OCI-LY1 (cell line): ENCODE results near the gene MLPH.

ENCODE experiments used
- H2AFZ ChIP-seq: fragments of 200-600 bp; sonication (generic), shearing (Covaris generic); 2 replicates; pipeline ENCODE4 v1.6.0; 2014; ENCODE audit warnings: antibody characterized with exemption, mild to moderate bottlenecking, low read length
- H3F3A ChIP-seq: fragments of 200-600 bp; sonication (generic), shearing (Covaris generic); 2 replicates; pipeline ENCODE4 v1.6.0; 2014; ENCODE audit warnings: mild to moderate bottlenecking, antibody characterized with exemption, low read length, moderate library complexity; ENCODE audit not compliant: insufficient read depth
- H3K27ac ChIP-seq: fragments of 200-600 bp; sonication (generic); 2 replicates; pipeline ENCODE4 v1.5.1; 2014; ENCODE audit warnings: low read length, mixed run types, mild to moderate bottlenecking, low read depth; ENCODE audit not compliant: poor library complexity, severe bottlenecking
- H3K27me3 ChIP-seq: fragments of 200-600 bp; sonication (generic); 2 replicates; pipeline ENCODE4 v1.6.0; 2014; ENCODE audit warnings: antibody characterized with exemption, mild to moderate bottlenecking, low read length, moderate library complexity; ENCODE audit not compliant: insufficient read depth
- H3K36me3 ChIP-seq: fragments of 200-600 bp; sonication (generic); 2 replicates; pipeline ENCODE4 v1.6.1; 2014; ENCODE audit warnings: mild to moderate bottlenecking, antibody characterized with exemption, low read length, moderate library complexity, mixed read lengths; ENCODE audit not compliant: insufficient read depth
- H3K4me1 ChIP-seq: fragments of 200-600 bp; sonication (generic); 2 replicates; pipeline ENCODE4 v1.5.1; 2014; ENCODE audit warnings: mild to moderate bottlenecking, low read length, moderate library complexity; ENCODE audit not compliant: insufficient read depth, severe bottlenecking
- H3K4me2 ChIP-seq: fragments of 200-600 bp; sonication (generic), shearing (Covaris generic); 2 replicates; pipeline ENCODE4 v1.6.1; 2014; ENCODE audit warnings: low read length
- H3K4me3 ChIP-seq: fragments of 200-600 bp; sonication (generic); 2 replicates; pipeline ENCODE4 v1.5.1; 2014; ENCODE audit warnings: low read length, low read depth, mild to moderate bottlenecking, mixed read lengths; ENCODE audit not compliant: poor library complexity, severe bottlenecking
- H3K79me2 ChIP-seq: fragments of 200-600 bp; shearing (Covaris generic); 2 replicates; pipeline ENCODE4 v1.6.1; 2016; ENCODE audit warnings: mixed run types, low read length, mixed read lengths; ENCODE audit not compliant: insufficient read depth
- H3K9ac ChIP-seq: fragments of 200-600 bp; sonication (generic), shearing (Covaris generic); 2 replicates; pipeline ENCODE4 v1.6.1; 2014; ENCODE audit warnings: mild to moderate bottlenecking, low read length, mixed read lengths
- H3K9me2 ChIP-seq: fragments of 200-600 bp; sonication (generic), shearing (Covaris generic); 2 replicates; pipeline ENCODE4 v1.6.1; 2014; ENCODE audit warnings: low read depth, mild to moderate bottlenecking, low read length, mixed read lengths
- H3K9me3 ChIP-seq: fragments of 200-600 bp; shearing (Covaris generic); 2 replicates; pipeline ENCODE4 v1.6.1; 2014; ENCODE audit warnings: low read length, mixed read lengths
- H4K20me1 ChIP-seq: fragments of 200-600 bp; sonication (generic), shearing (Covaris generic); 2 replicates; pipeline ENCODE4 v1.6.0; 2016; ENCODE audit warnings: mild to moderate bottlenecking, low read length; ENCODE audit not compliant: insufficient read depth
- EZH2 ChIP-seq: fragments of 200-600 bp; sonication (generic), shearing (Covaris generic); IDR thresholded peaks from 2 replicates; pipeline ENCODE4 v1.8.0; 2017; ENCODE audit warnings: borderline replicate concordance, mixed run types, mild to moderate bottlenecking, antibody characterized with exemption, low read length, moderate library complexity, mixed read lengths
- TF ChIP-seq, protein P1 (sequence below): fragments of 200-600 bp; sonication (generic), shearing (Covaris generic); IDR thresholded peaks from 2 replicates; pipeline ENCODE4 v1.5.1; 2017; ENCODE audit warnings: mild to moderate bottlenecking, antibody characterized with exemption, low read length, moderate library complexity, mixed read lengths

The MLPH gene

DNA sequence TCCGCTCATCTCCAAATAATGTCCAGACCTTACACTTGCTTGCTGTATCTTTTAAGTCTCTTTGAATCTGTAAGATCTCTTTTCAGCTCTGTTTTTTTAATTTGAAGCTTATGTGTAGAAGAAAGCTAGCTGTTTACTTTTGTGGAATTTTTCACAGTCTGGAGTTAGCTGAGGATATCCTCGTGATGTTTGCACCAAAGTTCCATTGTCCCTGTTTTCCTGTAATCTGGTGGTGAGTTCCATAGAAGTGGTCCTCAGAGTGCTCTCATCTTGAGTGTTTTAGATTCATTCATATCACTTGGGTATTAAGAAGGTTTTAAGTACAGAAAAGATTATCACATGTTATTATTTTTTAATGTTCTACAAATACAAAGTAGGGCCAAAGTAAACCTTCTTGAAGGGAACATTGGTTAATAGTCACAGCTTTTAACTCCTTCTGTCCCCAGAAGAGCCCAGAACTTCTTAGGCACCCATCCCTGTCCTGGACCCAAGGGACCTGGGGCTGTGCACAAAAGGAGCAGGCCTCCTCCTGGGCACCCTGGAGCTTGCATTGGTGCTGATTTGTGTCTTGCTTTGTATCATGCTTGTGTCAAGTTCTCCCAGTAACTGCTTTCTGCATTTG lies 15.0 kb downstream of the MLPH start:
- Histone ChIP-seq H3F3A (no peaks in the 10 kb centered on the region), H3K9me3 (no peaks in the 10 kb centered on the region), H3K27ac (no peak overlapping the region), H3K4me3 (no peak overlapping the region), H3K4me1 (no peaks in the 10 kb centered on the region), H3K9me2 (no peaks in the 10 kb centered on the region), H2AFZ (no peak overlapping the region), H4K20me1 (no peaks in the 10 kb centered on the region), H3K79me2 (no peaks in the 10 kb centered on the region), H3K9ac (no peak overlapping the region), H3K4me2 (no peak overlapping the region), H3K36me3 (no peaks in the 10 kb centered on the region), H3K27me3 (no peaks in the 10 kb centered on the region)
- TF ChIP-seq, protein P1, sequence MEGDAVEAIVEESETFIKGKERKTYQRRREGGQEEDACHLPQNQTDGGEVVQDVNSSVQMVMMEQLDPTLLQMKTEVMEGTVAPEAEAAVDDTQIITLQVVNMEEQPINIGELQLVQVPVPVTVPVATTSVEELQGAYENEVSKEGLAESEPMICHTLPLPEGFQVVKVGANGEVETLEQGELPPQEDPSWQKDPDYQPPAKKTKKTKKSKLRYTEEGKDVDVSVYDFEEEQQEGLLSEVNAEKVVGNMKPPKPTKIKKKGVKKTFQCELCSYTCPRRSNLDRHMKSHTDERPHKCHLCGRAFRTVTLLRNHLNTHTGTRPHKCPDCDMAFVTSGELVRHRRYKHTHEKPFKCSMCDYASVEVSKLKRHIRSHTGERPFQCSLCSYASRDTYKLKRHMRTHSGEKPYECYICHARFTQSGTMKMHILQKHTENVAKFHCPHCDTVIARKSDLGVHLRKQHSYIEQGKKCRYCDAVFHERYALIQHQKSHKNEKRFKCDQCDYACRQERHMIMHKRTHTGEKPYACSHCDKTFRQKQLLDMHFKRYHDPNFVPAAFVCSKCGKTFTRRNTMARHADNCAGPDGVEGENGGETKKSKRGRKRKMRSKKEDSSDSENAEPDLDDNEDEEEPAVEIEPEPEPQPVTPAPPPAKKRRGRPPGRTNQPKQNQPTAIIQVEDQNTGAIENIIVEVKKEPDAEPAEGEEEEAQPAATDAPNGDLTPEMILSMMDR = no peak
- TF ChIP-seq EZH2 = no peak

GRCh38 chr2:237503201-237503600 lies 16.1 kb downstream of the MLPH start:
- Histone ChIP-seq H3K4me1 (no peaks in the 10 kb centered on the region), H3K9me3 (no peaks in the 10 kb centered on the region), H2AFZ (no peak overlapping the region), H3K4me3 (no peak overlapping the region), H3K9ac (no peak overlapping the region), H3K4me2 (no peak overlapping the region), H4K20me1 (no peaks in the 10 kb centered on the region), H3K79me2 (no peaks in the 10 kb centered on the region), H3K27me3 (no peaks in the 10 kb centered on the region; the same call in 1 of the 2 replicates), H3F3A (no peaks in the 10 kb centered on the region), H3K9me2 (no peaks in the 10 kb centered on the region), H3K36me3 (no peaks in the 10 kb centered on the region), H3K27ac (no peak overlapping the region)
- TF ChIP-seq, protein P1 = no peak
- no peak for TF ChIP-seq EZH2

- no peak for TF ChIP-seq EZH2
- TF ChIP-seq, protein P1 = no peak
- Histone ChIP-seq H3K4me2 (no peak overlapping the region), H3K36me3 (no peaks in the 10 kb centered on the region), H3K4me3 (no peak overlapping the region), H3K27me3 (peaks cover under 1% of the 10 kb centered on the region; the same call in 1 of the 2 replicates), H3K9me2 (no peaks in the 10 kb centered on the region), H3K4me1 (no peaks in the 10 kb centered on the region), H3K27ac (no peak overlapping the region), H3F3A (no peaks in the 10 kb centered on the region), H3K79me2 (no peaks in the 10 kb centered on the region), H4K20me1 (no peaks in the 10 kb centered on the region), H3K9ac (no peak overlapping the region), H2AFZ (no peak overlapping the region), H3K9me3 (no peaks in the 10 kb centered on the region)
Measured at GRCh38 chr2:237505188-237505939, 18.3 kb downstream of the MLPH start.
